SJCRH30 (cell line): ENCODE measurements around the gene IKBKG. TPM values are rescaled to one million over a fixed set of nuclear protein-coding genes. Genes with fewer than 3 reads are reported as not detected.

Experiments used
- DNase-seq, 2 experiments: peaks; one replicate each; pipeline ENCODE4 v3.0.0-alpha.2; 2015 to 2020
- H3K27ac ChIP-seq: fragments of 250-450 bp; sonication (Bioruptor Pico); 2 replicates; pipeline ENCODE4 v1.5.1; 2020; ENCODE audit warnings: mild to moderate bottlenecking, moderate library complexity
- H3K27me3 ChIP-seq: fragments of 250-450 bp; sonication (Bioruptor Pico); 2 replicates; pipeline ENCODE4 v1.5.1; 2020; ENCODE audit warnings: mild to moderate bottlenecking, moderate library complexity
- H3K36me3 ChIP-seq: fragments of 250-450 bp; sonication (Bioruptor Pico); 2 replicates; pipeline ENCODE4 v1.5.1; 2020; ENCODE audit warnings: mild to moderate bottlenecking, moderate library complexity
- H3K4me1 ChIP-seq: fragments of 250-450 bp; sonication (Bioruptor Pico); 2 replicates; pipeline ENCODE4 v1.5.1; 2020; ENCODE audit warnings: mild to moderate bottlenecking, moderate library complexity
- H3K4me3 ChIP-seq: fragments of 250-450 bp; sonication (Bioruptor Pico); 2 replicates; pipeline ENCODE4 v1.5.1; 2020; ENCODE audit warnings: mild to moderate bottlenecking, moderate library complexity
- H3K9me3 ChIP-seq: fragments of 250-450 bp; sonication (Bioruptor Pico); replicated peaks from 2 replicates; pipeline ENCODE4 v1.5.1; 2020; ENCODE audit warnings: mild to moderate bottlenecking, moderate library complexity
- total RNA-seq: library from RNA; depleted of rRNA; stranded (reverse); fragments of >200 nt; shearing (Covaris generic); gene quantifications from 2 replicates; pipeline ENCODE4 v1.2.3, GENCODE V29; 2014

Gene IKBKG
- total RNA-seq, 1 experiment from 2014 or later = 9.5 TPM

DNA sequence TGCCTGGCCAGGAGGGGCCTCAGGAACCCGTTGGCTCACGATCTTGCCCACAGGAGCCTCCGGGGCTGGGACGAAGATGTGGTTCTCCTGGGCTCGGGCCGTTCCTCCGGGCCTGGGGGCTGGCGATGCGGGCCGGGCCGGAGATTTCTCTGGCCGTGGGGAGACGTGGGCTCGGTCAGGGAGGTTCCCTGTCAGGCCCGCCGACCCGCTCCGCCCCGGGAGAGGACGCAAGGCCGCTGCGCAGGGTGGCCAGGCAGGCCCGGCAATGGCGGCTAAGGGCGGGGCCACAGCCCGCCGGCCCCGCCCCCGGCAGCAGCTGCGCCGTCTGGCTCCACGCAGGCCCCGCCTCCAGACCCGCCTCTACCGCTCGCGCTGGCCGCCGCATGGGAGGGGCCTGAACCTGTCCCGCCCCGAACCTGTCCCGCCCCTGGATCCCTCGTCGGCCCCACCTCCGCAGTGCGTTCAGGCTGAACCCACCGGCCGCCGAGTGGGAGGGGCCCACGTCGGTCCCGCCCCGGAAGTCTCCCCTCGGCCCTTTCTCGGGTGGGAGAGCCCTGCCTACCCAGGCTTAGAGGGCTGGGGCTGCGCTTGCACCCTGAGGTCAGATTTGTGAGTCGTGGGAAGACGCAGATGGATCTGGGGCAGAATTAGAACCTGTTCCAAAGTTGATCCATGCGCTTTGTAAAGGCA lies 31.3 kb upstream of the IKBKG start, which contains the start of gene FAM3A:
Gene FAM3A, minus strand, starts transcription at position 267 of the 690 bp plus-strand sequence. CDS start 460 bp downstream, outside the sequence.
- Histone ChIP-seq H3K4me1 (no peaks in the 10 kb centered on the region), H3K4me3 (peak within 1 kb of the TSS; percentile 94), H3K27me3 (no peaks in the 10 kb centered on the region), H3K9me3 (no peaks in the 10 kb centered on the region), H3K27ac (peak within 1 kb of the TSS; percentile 78), H3K36me3 (no peaks in the 10 kb centered on the region)
- peak; percentile 89 to 92 for DNase-seq

DNA sequence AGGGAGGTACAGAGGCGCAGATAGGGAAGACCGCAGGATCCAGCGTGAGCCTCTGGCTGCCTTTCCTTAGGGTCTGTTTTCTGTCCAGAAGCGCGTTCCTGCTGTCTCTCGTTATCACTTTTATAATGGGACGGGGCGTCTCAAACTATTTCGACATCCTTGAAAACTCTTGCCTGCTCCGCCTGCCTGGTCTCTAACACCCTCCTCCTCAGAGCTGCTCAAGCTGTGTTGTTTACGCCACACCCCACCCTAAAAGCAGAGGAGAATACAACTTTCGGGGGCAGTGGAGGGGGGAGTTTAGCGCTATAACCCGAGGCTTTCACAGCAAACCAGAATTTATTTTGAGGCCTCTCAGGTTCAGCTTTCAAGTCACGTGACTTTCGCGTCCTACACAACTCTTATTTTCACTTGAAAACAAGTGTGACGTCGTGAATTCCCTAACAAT lies 30.7 kb upstream of the IKBKG start:
- no peaks in the 10 kb centered on the region for H3K27me3 ChIP-seq
- no peaks in the 10 kb centered on the region for H3K4me1 ChIP-seq
- H3K4me3 ChIP-seq = peak overlapping the region; percentile 94
- no peaks in the 10 kb centered on the region for H3K9me3 ChIP-seq
- no peaks in the 10 kb centered on the region for H3K36me3 ChIP-seq
- peak overlapping the region; percentile 25; the same call in 1 of the 2 replicates for H3K27ac ChIP-seq
- DNase-seq = peak in 1 of 2 experiments; percentile 34

DNA sequence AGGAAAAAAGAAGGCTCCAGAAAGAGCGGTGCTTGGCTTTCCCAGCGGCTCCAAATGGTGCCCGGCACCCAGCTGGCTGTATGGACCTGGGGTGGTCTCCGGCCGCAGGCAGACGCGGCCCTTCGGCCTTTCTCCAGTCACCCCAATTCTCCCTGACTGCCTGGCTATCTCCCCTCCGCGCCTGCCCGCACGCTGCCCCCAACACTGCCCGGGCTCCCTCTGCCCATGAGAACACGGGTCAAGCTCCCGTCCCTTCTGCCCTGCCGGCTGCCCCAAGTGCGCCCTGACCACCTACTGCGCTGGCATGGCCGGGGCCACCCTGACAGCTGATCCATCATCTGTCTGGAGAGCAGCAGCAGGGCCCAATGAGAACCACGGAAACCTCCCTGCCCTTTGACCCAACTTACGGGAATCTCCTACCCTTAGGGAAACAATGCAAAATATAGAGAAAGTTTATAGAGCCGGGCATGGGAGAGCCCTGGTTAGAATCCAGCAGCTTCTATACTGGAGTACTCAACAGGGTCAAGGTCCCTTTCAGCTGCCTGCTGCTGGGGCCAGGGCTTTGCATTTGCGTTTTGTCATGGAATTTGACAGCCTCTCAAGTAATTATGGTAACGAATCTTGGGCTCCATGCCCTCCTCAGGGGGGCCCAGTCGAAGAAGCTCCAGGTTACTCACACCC lies 30.2 kb upstream of the IKBKG start:
- DNase-seq = no peak
- H3K36me3 ChIP-seq = no peaks in the 10 kb centered on the region
- H3K4me1 ChIP-seq = no peaks in the 10 kb centered on the region
- peak overlapping the region; percentile 94 for H3K4me3 ChIP-seq
- peak overlapping the region; percentile 25; the same call in 1 of the 2 replicates for H3K27ac ChIP-seq
- no peaks in the 10 kb centered on the region for H3K9me3 ChIP-seq
- no peaks in the 10 kb centered on the region for H3K27me3 ChIP-seq

DNA sequence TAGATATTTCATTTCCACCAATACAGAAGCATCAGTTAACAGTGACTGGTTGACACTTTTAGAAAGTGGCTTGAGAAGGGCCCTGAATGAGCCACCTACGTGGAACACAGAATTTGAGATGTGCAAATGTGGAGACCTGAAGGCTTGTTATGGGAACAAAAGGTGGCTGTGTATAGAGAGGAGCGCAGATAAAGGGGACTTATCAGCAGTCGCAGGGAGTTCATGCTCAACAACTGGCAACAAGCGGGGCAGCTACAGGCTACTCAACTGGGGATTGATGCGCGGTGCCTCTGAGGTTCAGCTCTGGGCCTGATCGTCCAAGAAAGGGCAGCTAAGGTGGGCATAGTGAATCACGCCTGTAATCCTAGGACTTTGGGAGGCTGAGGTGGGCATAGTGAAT lies 28.0 kb upstream of the IKBKG start:
- H3K27ac ChIP-seq = no peak overlapping the region
- H3K9me3 ChIP-seq = no peaks in the 10 kb centered on the region
- no peaks in the 10 kb centered on the region for H3K36me3 ChIP-seq
- H3K27me3 ChIP-seq = no peaks in the 10 kb centered on the region
- DNase-seq = no peak
- no peaks in the 10 kb centered on the region for H3K4me1 ChIP-seq
- no peak overlapping the region for H3K4me3 ChIP-seq

DNA sequence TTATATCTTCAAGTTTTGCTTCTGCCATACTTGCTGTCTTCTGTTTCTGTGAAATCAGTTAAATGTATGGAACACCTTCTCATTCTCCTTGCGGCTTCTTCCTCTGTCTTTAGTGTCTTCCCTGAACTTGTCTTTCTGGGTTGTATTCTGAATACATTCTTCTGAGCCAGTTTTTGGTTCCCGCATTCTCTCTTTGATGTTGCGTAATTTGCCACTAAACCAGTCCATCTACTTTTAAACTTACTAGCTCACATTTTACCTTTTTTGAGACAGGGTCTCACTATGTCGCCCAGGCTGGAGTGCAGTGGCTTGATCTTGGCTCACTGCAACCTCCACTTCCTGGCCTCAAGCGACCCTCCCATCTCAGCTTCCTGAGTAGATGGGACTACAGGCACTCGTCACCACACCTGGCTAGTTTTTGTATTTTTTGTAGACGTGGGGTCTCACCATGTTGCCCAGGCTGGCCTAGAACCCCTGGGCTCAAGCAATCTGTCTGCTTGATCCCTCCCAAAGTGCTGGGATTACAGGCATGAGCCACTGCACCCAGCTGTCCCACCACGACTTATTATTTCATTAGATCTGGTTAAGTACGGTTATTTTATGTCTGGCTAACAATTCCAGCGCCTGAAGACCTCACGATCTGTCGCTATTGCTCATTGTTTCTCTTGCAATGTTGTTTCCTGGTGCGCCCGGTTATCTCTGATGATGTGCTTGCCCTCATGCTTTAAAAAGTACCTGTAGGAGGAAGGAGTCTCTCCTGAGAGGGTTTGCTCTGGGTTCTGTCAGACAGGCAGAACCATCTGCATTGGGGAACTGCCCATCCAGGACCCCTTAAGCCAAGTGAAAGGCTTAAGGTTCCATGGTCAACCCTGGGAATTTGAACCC lies 21.6 kb upstream of the IKBKG start:
- H3K4me3 ChIP-seq = no peak overlapping the region
- peaks cover 4% of the 10 kb centered on the region; the same call in 1 of the 2 replicates for H3K4me1 ChIP-seq
- no peak overlapping the region for H3K27ac ChIP-seq
- no peak for DNase-seq
- no peaks in the 10 kb centered on the region for H3K27me3 ChIP-seq
- no peaks in the 10 kb centered on the region for H3K9me3 ChIP-seq
- H3K36me3 ChIP-seq = no peaks in the 10 kb centered on the region

DNA sequence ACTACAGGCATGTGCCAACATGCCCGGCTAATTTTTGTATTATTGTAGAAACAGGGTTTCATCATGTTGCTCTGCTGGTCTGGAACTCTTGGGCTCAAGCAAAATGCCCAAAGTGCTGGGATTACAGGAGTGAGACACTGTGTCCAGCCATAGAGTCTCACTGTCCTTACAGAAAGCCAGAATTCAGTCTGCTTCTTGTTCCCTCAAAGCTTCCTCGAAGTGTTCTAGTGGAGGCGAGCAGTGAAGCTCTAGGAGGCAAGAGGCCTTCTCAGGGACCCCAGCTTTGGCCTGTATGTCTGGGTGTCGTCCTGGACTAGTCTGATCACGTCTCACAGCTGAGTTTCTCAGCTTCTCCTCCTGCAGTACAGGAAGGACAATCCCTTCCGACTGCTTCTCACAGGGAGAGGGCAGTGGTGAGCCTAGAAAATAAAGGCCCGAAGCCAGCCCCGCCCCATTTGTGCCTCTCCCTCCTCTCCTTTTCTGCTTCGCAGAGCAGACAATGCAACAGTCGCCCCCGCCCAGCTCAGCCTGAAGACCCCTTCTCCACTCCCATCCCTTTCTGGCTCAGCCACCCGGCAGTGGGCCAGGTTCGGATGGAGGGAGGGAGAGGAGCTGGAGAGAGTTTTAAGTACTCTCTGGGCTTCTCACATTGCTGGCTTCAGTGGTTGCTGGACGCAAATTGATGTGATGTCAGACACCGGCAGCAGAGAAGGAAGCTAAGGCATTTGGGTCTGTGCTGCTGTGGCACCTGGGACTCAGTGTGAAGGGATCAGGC lies 20.3 kb upstream of the IKBKG start:
- peak; percentile 74 to 80 for DNase-seq
- peak overlapping the region; percentile 38 for H3K4me3 ChIP-seq
- H3K27ac ChIP-seq = no peak overlapping the region; the same call in 1 of the 2 replicates

DNA sequence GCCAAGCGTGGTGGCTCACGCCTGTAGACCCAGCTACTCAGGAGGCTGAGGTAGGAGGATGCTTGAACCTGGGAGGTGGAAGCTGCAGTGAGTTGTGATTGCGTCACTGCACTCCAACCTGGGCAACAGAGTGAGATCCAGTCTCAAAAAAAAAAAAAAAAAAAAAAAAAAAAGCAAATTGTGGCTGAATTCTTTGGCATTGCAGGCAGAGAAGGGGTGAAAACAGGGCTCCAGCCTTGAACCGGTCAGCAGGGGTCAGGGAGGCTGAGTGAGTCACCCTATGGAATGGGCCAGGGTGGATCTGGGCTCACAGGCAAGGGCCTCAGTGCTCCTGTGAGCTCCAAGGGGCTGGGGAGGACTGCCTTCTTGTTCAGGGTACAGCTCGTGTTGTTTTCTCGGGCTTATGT lies 18.2 kb upstream of the IKBKG start:
- H3K36me3 ChIP-seq = no peaks in the 10 kb centered on the region
- DNase-seq = no peak
- H3K4me3 ChIP-seq = no peak overlapping the region
- no peak overlapping the region for H3K27ac ChIP-seq
- peaks cover 4% of the 10 kb centered on the region; the same call in 1 of the 2 replicates for H3K4me1 ChIP-seq
- no peaks in the 10 kb centered on the region for H3K9me3 ChIP-seq
- no peaks in the 10 kb centered on the region for H3K27me3 ChIP-seq

More for the DNA sequence above, 20.3 kb upstream of the IKBKG start:
- no peaks in the 10 kb centered on the region for H3K36me3 ChIP-seq
- H3K9me3 ChIP-seq = no peaks in the 10 kb centered on the region
- H3K4me1 ChIP-seq = peaks cover 4% of the 10 kb centered on the region; the same call in 1 of the 2 replicates
- no peaks in the 10 kb centered on the region for H3K27me3 ChIP-seq

DNA sequence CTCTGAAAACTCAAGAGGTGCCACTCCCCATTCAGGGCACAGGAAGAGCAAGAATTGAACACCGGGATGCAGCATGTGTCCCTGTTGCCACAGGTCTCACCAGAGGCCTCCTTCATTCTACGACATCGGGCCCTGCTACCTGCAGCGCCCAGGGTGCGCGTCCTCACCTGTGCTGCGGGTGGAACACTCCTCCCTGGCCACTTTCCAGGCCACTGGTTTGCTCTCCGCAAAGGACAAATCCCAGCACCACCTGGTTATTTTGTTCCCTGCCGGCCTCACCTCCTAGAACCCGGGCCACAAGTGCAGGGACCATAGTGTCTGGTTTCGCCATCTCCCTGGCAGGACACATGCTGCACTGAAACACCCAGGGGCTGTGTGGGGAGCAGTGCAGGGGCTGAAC lies 17.1 kb upstream of the IKBKG start:
- Histone ChIP-seq H3K27me3 (no peaks in the 10 kb centered on the region), H3K4me3 (no peak overlapping the region), H3K4me1 (peaks cover 4% of the 10 kb centered on the region; the same call in 1 of the 2 replicates), H3K27ac (no peak overlapping the region), H3K9me3 (no peaks in the 10 kb centered on the region), H3K36me3 (no peaks in the 10 kb centered on the region)
- DNase-seq = no peak

DNA sequence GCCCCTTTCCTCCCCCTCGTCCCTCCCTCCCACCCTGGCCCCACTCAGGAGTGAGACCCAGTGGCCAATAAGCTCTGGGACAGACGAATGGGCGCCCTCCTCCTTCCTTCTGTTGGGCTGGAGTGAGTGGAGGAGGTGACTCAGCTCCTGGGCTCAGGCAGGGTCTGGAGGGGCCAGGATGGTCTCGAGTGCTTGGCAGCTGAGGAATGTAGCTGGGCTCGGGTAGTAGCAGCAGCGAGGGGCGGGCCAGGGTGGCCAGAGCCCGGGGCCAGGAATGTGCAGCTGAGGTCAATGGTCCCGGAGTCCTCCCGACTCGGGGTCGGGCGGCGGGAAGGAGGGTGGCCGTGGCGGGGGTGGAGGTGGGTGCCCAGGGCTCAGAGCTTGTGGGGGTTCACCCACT lies 15.8 kb upstream of the IKBKG start:
- Histone ChIP-seq H3K27ac (no peak overlapping the region), H3K4me1 (peaks cover 4% of the 10 kb centered on the region; the same call in 1 of the 2 replicates), H3K4me3 (no peak overlapping the region), H3K9me3 (no peaks in the 10 kb centered on the region), H3K36me3 (no peaks in the 10 kb centered on the region), H3K27me3 (no peaks in the 10 kb centered on the region)
- peak in 1 of 2 experiments; percentile 25 for DNase-seq

DNA sequence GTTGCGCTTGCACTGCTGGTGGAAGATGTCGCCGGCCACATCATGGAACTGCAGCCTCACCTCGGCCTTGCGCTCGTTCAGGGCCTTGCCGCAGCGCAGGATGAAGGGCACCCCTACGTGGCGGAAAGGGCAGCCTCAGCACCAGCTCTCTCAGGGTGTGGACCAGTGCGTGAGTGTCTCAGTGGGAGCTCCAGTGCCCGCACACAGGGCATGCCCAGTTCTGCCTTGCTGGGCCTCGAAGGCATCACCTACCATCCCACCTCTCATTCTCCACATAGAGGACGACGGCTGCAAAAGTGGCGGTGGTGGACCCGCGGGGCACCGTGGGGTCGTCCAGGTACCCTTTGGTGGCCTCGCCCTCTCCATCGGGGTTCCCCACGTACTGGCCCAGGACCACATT lies 14.7 kb upstream of the IKBKG start:
- Histone ChIP-seq H3K36me3 (no peaks in the 10 kb centered on the region), H3K4me1 (no peaks in the 10 kb centered on the region), H3K9me3 (no peaks in the 10 kb centered on the region), H3K27me3 (no peaks in the 10 kb centered on the region), H3K4me3 (no peak overlapping the region), H3K27ac (no peak overlapping the region)
- no peak for DNase-seq

DNA sequence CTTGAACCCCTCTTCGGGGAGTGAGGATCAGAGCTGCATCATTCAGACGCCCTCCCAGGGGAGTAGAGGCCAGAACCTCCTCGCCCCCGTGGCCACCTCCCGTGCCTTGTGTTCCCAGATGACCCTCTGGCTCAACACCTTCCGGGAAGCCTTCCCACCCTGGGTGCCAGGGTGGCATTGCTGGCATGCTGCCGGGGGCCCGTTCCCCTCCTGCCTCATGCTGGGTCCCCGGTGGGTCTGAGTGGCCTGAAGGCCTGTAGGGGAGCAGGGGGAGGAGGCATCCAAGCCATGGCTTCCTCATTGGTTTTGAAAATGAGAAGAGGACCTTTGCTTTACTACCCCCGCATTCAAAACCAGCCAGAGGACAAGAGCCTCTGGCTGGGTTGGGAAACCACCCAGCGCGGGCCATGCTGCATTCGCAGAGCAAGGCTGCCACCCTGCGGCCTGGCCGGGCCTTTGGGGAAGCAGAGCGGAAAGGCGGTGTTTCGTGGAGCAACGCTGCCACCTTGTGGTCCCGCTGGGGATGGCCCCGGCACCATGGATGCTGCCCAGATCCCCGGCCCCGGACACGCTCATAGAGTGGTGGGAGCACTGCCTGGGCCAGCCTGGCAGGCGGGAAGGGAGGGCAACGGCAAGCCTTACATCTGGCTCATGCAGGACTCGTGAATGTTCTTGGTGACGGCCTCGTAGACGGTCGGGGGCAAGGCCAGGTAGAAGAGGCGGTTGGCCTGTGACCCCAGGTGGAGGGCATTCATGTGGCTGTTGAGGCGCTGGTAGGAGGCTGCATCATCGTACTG lies 12.7 kb upstream of the IKBKG start:
- no peak overlapping the region for H3K4me3 ChIP-seq
- no peaks in the 10 kb centered on the region for H3K36me3 ChIP-seq
- H3K27me3 ChIP-seq = no peaks in the 10 kb centered on the region
- no peaks in the 10 kb centered on the region for H3K9me3 ChIP-seq
- no peaks in the 10 kb centered on the region for H3K4me1 ChIP-seq
- H3K27ac ChIP-seq = no peak overlapping the region
- DNase-seq = peak; percentile 78 to 81

DNA sequence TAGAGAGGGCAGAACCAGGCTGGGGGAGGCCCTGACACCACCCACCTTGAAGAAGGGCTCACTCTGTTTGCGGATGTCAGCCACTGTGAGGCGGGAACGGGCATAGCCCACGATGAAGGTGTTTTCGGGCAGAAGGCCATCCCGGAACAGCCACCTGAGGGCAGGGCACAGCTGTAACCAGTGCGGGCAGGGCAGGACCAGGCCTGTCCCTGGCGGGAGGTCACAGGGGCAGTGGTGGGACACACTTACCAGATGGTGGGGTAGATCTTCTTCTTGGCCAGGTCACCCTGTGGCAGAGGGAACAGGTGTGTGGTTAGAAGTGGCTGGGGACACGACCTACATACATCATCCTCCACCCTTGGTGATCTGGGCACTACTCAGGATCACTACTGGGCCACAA lies 11.5 kb upstream of the IKBKG start:
- H3K9me3 ChIP-seq = no peaks in the 10 kb centered on the region
- H3K27ac ChIP-seq = no peak overlapping the region
- no peak overlapping the region for H3K4me3 ChIP-seq
- H3K4me1 ChIP-seq = no peaks in the 10 kb centered on the region
- no peaks in the 10 kb centered on the region for H3K27me3 ChIP-seq
- no peak for DNase-seq
- H3K36me3 ChIP-seq = no peaks in the 10 kb centered on the region

DNA sequence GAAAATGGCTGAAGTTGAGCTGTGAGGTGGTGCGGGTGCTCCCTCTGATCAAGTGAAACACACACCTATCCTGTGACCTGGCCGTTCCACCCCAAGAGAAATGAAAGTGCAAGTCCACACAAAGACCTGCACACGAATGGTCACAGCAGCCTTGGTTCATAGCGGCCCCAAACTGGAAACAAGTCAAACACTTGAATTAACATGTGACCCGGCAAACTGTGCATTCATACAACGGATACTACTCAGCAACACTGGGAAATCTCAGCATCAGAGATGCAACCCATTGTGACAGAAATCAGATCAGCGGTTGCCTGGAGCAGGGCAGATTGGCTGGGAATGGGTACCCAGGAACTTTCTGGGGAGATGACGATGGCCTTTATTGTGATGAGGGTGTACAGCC lies 8.3 kb upstream of the IKBKG start:
- DNase-seq = no peak
- no peaks in the 10 kb centered on the region for H3K27me3 ChIP-seq
- no peak overlapping the region for H3K27ac ChIP-seq
- H3K4me3 ChIP-seq = no peak overlapping the region
- H3K9me3 ChIP-seq = no peaks in the 10 kb centered on the region
- H3K4me1 ChIP-seq = peaks cover 13% of the 10 kb centered on the region
- no peaks in the 10 kb centered on the region for H3K36me3 ChIP-seq
